Ectodermal cell (in vitro differentiated cells): ENCODE measurements around the gene BCL10.

ENCODE experiments used
- H3K27ac ChIP-seq: 2 replicates; pipeline ENCODE4 v1.7.0; 2013; ENCODE audit warnings: mild to moderate bottlenecking, low read depth, low read length; ENCODE audit not compliant: insufficient read depth, poor library complexity, severe bottlenecking
- H3K27me3 ChIP-seq: 2 replicates; pipeline ENCODE4 v1.7.0; 2013; ENCODE audit warnings: mild to moderate bottlenecking, low read length; ENCODE audit not compliant: insufficient read depth, control insufficient read depth, poor library complexity, severe bottlenecking
- H3K36me3 ChIP-seq: one replicate; pipeline ENCODE4 v1.7.0; 2013; ENCODE audit warnings: low read length; ENCODE audit not compliant: control insufficient read depth, insufficient read depth
- H3K4me1 ChIP-seq: one replicate; pipeline ENCODE4 v1.7.0; 2013; ENCODE audit warnings: low read length; ENCODE audit not compliant: control insufficient read depth, insufficient read depth
- H3K4me3 ChIP-seq: 2 replicates; pipeline ENCODE4 v1.7.0; 2013; ENCODE audit warnings: low read depth, low read length, control low read depth; ENCODE audit not compliant: insufficient read depth
- H3K9me3 ChIP-seq: 2 replicates; pipeline ENCODE4 v1.7.0; 2013; ENCODE audit warnings: mild to moderate bottlenecking, low read length, moderate library complexity; ENCODE audit not compliant: control insufficient read depth
- WGBS, 2 experiments: methylation state at CpG; one replicate each; pipeline ENCODE4 v1.1.7; 2013; ENCODE audit warnings: missing lambda C conversion rate in 2 of 2; 5-methylcytosine and 5-hydroxymethylcytosine counted together

BCL10 gene

GRCh38 chr1:85297855-85298629, 21.6 kb upstream of the BCL10 start:
- Histone ChIP-seq H3K9me3 (no peaks in the 10 kb centered on the region), H3K27me3 (no peaks in the 10 kb centered on the region), H3K4me1 (no peaks in the 10 kb centered on the region), H3K4me3 (no peak overlapping the region), H3K36me3 (no peaks in the 10 kb centered on the region), H3K27ac (no peak overlapping the region)
- WGBS, 2 experiments, result 79 to 81% methylated on average over 11 of the region's 11 CpGs

DNA sequence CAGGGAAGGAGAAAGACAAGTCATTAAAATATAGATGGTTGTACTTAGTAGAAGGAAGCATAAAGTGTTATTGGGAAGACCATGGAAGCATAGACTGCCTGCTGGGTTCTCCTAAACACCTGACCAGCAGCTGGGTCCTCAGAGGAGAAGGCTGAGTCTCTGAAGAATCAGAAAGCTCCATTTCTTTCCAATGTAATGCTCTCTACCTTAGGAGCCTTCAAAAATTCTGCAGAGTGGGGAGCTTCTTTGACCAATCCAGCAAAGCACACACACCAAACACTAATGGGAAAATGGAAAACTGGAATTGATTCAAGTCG, 21.1 kb upstream of the BCL10 start:
- no peaks in the 10 kb centered on the region for H3K9me3 ChIP-seq
- H3K4me1 ChIP-seq, result no peaks in the 10 kb centered on the region
- no peaks in the 10 kb centered on the region for H3K27me3 ChIP-seq
- WGBS, 2 experiments, result 60 to 78% methylated on average over 1 of the region's 1 CpG
- H3K4me3 ChIP-seq, result no peak overlapping the region
- H3K27ac ChIP-seq, result no peak overlapping the region
- H3K36me3 ChIP-seq, result no peaks in the 10 kb centered on the region

DNA sequence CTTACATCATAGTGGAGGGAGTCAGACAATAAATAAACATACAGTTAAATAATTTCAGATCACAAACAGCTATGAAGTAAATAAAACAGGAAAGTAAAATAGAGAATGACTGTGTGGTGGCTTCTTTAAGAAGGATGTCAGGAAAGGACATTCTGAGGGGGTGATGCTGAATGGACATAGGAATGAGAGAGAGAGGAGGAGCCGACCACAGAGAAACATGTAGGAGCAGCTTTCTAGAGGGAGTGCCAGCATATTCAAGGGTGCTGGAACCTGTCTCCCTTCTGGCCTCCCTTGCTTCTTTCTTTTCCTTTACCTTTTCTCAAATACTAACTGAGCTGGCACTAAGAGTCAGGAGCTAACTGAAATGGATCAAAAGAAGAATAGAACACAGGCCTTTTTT, 20.5 kb upstream of the BCL10 start:
- no peak overlapping the region for H3K27ac ChIP-seq
- WGBS, 2 experiments, result 78 to 87% methylated on average over 1 of the region's 1 CpG
- H3K9me3 ChIP-seq, result no peaks in the 10 kb centered on the region
- no peak overlapping the region for H3K4me3 ChIP-seq
- no peaks in the 10 kb centered on the region for H3K27me3 ChIP-seq
- H3K36me3 ChIP-seq, result no peaks in the 10 kb centered on the region
- no peaks in the 10 kb centered on the region for H3K4me1 ChIP-seq

DNA sequence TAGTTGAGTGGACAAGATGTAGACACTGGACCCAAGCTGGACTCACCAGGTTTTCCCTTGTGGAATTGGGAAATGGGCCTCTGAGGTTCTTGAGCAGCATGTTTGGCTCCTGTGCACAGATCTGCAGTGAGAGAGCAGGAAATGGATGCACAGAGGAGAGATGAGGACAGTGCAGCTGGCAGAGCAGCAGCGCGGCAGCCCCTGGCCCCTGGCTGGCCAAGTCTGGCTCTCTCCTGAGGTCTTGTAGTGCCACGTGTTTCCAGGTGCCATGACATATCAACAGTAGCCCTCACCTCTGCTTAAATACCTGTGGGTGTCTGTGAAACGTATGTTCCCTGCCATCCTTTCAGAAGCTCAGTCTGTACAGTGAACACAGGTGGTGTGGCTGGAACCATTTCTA, 19.2 kb upstream of the BCL10 start:
- H3K27me3 ChIP-seq, result no peaks in the 10 kb centered on the region
- no peaks in the 10 kb centered on the region for H3K4me1 ChIP-seq
- no peak overlapping the region for H3K27ac ChIP-seq
- H3K4me3 ChIP-seq, result no peak overlapping the region
- WGBS, 2 experiments, result 82 to 89% methylated on average over 4 of the region's 4 CpGs
- H3K9me3 ChIP-seq, result no peaks in the 10 kb centered on the region
- no peaks in the 10 kb centered on the region for H3K36me3 ChIP-seq

GRCh38 chr1:85295006-85295431, 18.6 kb upstream of the BCL10 start:
- Histone ChIP-seq H3K9me3 (no peaks in the 10 kb centered on the region), H3K4me1 (no peaks in the 10 kb centered on the region), H3K27ac (no peak overlapping the region), H3K36me3 (no peaks in the 10 kb centered on the region), H3K27me3 (no peaks in the 10 kb centered on the region), H3K4me3 (no peak overlapping the region)
- 87 to 90% methylated on average over 3 of the region's 3 CpGs for WGBS, 2 experiments

DNA sequence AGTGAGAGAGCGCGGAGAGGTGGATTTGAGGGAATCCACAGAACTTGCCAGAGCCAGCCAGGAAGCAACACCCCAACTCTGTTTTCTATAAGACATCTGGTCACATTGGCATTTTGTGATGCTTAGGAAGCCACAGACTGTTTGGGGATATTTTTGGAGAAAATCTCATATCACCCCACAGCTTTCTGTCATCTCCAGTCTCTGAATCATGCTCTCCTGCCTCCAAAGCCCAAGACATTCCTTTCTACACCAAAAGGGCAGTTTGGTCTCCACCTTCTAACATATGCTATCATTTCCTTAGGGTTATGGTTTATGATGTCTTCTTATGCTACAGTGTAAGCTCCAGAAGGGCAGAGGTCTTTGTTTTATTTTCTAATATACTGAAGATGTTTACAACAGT, 14.4 kb upstream of the BCL10 start:
- Histone ChIP-seq H3K9me3 (no peaks in the 10 kb centered on the region), H3K4me1 (no peaks in the 10 kb centered on the region), H3K27ac (no peak overlapping the region), H3K27me3 (no peaks in the 10 kb centered on the region), H3K4me3 (no peak overlapping the region), H3K36me3 (no peaks in the 10 kb centered on the region)
- WGBS, 2 experiments, result 86 to 98% methylated on average over 2 of the region's 2 CpGs

DNA sequence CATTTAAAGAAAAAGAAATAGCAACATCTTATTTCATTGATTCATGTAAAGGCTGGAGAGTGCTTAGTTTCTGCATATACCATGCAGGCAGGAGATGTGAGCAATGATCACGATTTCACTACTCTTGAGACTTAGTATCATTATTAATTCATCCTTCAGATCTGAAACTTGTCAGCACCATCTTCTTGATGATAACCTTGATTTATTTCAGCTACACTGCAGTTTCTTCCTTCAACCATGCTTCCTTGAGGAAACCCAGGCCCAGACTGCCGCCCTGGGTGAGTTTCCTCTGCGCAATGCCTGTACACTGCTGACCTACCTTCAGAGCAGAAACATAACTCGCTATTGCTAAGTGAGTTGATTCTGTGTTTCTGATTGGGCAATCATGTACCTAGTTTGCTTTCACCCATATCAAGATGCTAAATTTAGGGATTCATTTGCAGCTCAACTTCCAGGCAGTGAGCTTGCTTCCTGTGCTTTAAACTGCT, 13.5 kb upstream of the BCL10 start:
- Histone ChIP-seq H3K36me3 (no peaks in the 10 kb centered on the region), H3K9me3 (no peaks in the 10 kb centered on the region), H3K27me3 (no peaks in the 10 kb centered on the region), H3K4me3 (no peak overlapping the region), H3K27ac (no peak overlapping the region), H3K4me1 (no peaks in the 10 kb centered on the region)
- WGBS, 2 experiments, result 92 to 96% methylated on average over 4 of the region's 4 CpGs

GRCh38 chr1:85289207-85289847, 12.9 kb upstream of the BCL10 start:
- no peaks in the 10 kb centered on the region for H3K4me1 ChIP-seq
- H3K9me3 ChIP-seq, result no peaks in the 10 kb centered on the region
- no peak overlapping the region for H3K4me3 ChIP-seq
- H3K36me3 ChIP-seq, result no peaks in the 10 kb centered on the region
- WGBS, 2 experiments, result 88 to 89% methylated on average over 9 of the region's 9 CpGs
- no peaks in the 10 kb centered on the region for H3K27me3 ChIP-seq
- no peak overlapping the region for H3K27ac ChIP-seq

GRCh38 chr1:85284202-85284601, 7.8 kb upstream of the BCL10 start:
- Histone ChIP-seq H3K4me3 (no peak overlapping the region), H3K9me3 (no peaks in the 10 kb centered on the region), H3K27ac (no peak overlapping the region), H3K4me1 (no peaks in the 10 kb centered on the region), H3K27me3 (no peaks in the 10 kb centered on the region), H3K36me3 (no peaks in the 10 kb centered on the region)
- 91 to 98% methylated on average over 2 of the region's 2 CpGs for WGBS, 2 experiments

GRCh38 chr1:85283475-85284199, 7.2 kb upstream of the BCL10 start:
- Histone ChIP-seq H3K36me3 (no peaks in the 10 kb centered on the region), H3K4me1 (no peaks in the 10 kb centered on the region), H3K9me3 (no peaks in the 10 kb centered on the region), H3K27ac (no peak overlapping the region), H3K27me3 (no peaks in the 10 kb centered on the region), H3K4me3 (no peak overlapping the region)
- whole genome bisulfite sequencing, 2 experiments, result 89 to 90% methylated on average over 11 of the region's 11 CpGs
